HG02973 (cell line): ENCODE results near the gene ARHGEF11.

Source experiments
- ATAC-seq: cut with Tn5 transposase; IDR thresholded peaks from one replicate; pipeline ENCODE4 v1.9.1; 2021; ENCODE audit warnings: moderate library complexity; ENCODE audit not compliant: unreplicated experiment

Gene ARHGEF11

GRCh38 chr1:156957634-156958033, 87.9 kb downstream of the ARHGEF11 start:
- ATAC-seq, result no peak

GRCh38 chr1:156956333-156956732, 89.2 kb downstream of the ARHGEF11 start:
- no peak for ATAC-seq

- no peak for ATAC-seq
Measured at GRCh38 chr1:156953571-156953970, 92.0 kb downstream of the ARHGEF11 start.

GRCh38 chr1:156951371-156951770, 94.2 kb downstream of the ARHGEF11 start:
- no peak for ATAC-seq

GRCh38 chr1:156949127-156949526, 96.4 kb downstream of the ARHGEF11 start:
- ATAC-seq, result no peak

- ATAC-seq, result no peak
Measured at GRCh38 chr1:156948708-156949107, 96.8 kb downstream of the ARHGEF11 start.

GRCh38 chr1:156947818-156948525, 97.6 kb downstream of the ARHGEF11 start:
- ATAC-seq, result no peak

- no peak for ATAC-seq
Measured at GRCh38 chr1:156947127-156947526, 98.4 kb downstream of the ARHGEF11 start.

GRCh38 chr1:156945881-156946661, 99.5 kb downstream of the ARHGEF11 start:
- ATAC-seq, result no peak

GRCh38 chr1:156944848-156945247, 100.7 kb downstream of the ARHGEF11 start:
- no peak for ATAC-seq

- ATAC-seq, result no peak
Measured at GRCh38 chr1:156944268-156944667, 101.3 kb downstream of the ARHGEF11 start.

GRCh38 chr1:156943756-156944155, 101.8 kb downstream of the ARHGEF11 start:
- ATAC-seq, result no peak

- no peak for ATAC-seq
Measured at GRCh38 chr1:156942576-156942975, 103.0 kb downstream of the ARHGEF11 start.

GRCh38 chr1:156942176-156942575, 103.4 kb downstream of the ARHGEF11 start:
- no peak for ATAC-seq

- no peak for ATAC-seq
Measured at GRCh38 chr1:156941675-156942074, 103.9 kb downstream of the ARHGEF11 start.

GRCh38 chr1:156939786-156940334, 105.7 kb downstream of the ARHGEF11 start:
- ATAC-seq, result no peak

GRCh38 chr1:156938813-156939212, 106.7 kb downstream of the ARHGEF11 start:
- no peak for ATAC-seq

- no peak for ATAC-seq
Measured at GRCh38 chr1:156937883-156938282, 107.7 kb downstream of the ARHGEF11 start.

- no peak for ATAC-seq
Measured at GRCh38 chr1:156936721-156937220, 108.8 kb downstream of the ARHGEF11 start.

- ATAC-seq, result no peak
Measured at GRCh38 chr1:156936191-156936590, 109.4 kb downstream of the ARHGEF11 start.

GRCh38 chr1:156935505-156936128, 109.9 kb downstream of the ARHGEF11 start:
- no peak for ATAC-seq
